IPS-NIHi7 (cell line): Measurements from ENCODE around the gene AFF3.
"Not testable (repeated sequence)": the region's sequence is repeated elsewhere in the genome, so short reads cannot be mapped to it uniquely, and the experiment has no call there.

Experiments
- DNase-seq: peaks from one replicate; pipeline ENCODE4 v3.0.0; 2012; ENCODE audit warnings: mixed read lengths; ENCODE audit errors: extremely low spot score

The AFF3 gene

GRCh38 chr2:99928470-99929053, 213.8 kb downstream of the AFF3 start:
- no peak for DNase-seq

GRCh38 chr2:99927690-99928207, 214.6 kb downstream of the AFF3 start:
- not testable (repeated sequence) for DNase-seq

DNA sequence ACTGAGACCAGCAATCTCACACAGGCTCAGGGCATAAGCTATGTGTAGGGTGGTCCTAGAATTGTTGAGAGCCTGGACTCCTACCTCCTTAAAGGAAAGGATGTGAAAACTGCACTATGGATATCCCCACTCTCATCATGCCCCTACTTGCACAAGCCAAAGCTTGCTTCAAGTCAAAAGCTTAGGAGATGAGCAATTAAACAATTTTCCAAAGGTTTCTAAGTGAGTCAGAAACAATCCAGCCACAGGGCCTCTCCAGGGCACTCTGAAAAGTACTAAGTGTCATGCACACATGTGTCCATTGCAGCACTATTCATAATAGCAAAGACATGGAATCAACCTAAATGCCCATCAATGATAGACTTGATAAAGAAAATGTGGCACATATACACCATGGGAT, 215.4 kb downstream of the AFF3 start:
- DNase-seq = no peak

DNA sequence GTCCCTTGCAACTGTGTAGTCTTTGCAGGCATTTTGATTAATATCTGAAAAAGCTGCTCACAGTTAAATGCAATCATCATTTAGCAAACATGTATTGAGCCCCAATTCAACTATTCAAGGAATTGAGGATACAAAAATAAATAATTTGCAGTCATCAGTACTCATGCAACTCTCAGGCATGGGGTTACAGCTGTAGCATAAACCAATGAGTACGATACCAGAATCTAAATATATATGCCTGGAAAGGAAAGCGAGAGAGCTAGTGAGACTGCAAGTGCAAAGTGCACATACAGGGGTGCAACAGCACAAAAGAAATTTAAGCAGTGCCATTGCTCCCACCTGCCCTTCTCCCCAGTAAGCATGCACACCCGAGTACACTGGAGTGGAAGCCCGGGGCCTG, 216.4 kb downstream of the AFF3 start:
- DNase-seq = no peak

- DNase-seq = no peak
Measured at GRCh38 chr2:99922664-99923063, 219.7 kb downstream of the AFF3 start.

GRCh38 chr2:99921903-99922302, 220.5 kb downstream of the AFF3 start:
- no peak for DNase-seq

DNA sequence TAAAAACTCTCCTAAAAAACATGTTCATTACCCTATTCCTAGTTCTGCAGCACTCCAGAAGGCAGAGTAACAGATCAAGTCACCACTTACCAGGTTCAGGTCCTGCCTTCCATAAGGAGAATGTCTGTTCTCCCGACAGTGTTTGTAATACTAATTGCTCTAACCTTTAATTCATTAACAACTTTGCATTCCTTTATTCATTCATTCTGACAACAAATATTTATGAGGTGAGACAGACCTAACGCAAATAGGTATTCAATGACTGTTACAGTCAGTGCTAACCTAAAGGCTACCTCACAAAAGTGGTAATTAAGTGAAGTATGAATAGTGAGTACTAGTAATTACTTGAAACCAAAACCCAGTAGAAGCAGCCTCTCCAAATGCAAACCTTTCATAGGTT, 224.0 kb downstream of the AFF3 start:
- DNase-seq = no peak

GRCh38 chr2:99915108-99915675, 227.2 kb downstream of the AFF3 start:
- no peak for DNase-seq

GRCh38 chr2:99911736-99912135, 230.7 kb downstream of the AFF3 start:
- no peak for DNase-seq

DNA sequence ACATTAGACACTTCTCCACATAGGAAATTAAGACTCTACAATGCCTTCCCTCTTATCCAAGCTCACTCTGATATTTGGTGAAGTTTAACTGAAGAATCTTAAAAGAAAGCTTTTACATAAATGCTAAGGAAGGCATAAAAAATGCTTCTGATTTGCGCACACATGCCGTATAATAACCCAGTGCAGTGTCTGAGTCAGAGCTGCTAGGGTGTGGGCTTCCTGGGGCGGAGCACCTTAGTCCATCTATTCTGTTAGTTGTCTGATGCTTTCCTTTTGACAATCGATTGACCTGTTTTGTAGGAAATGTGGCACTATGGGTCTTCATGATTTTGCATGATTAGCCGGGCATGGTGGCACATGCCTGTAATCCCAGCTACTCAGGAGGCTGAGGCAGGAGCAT, 231.5 kb downstream of the AFF3 start:
- no peak for DNase-seq

DNA sequence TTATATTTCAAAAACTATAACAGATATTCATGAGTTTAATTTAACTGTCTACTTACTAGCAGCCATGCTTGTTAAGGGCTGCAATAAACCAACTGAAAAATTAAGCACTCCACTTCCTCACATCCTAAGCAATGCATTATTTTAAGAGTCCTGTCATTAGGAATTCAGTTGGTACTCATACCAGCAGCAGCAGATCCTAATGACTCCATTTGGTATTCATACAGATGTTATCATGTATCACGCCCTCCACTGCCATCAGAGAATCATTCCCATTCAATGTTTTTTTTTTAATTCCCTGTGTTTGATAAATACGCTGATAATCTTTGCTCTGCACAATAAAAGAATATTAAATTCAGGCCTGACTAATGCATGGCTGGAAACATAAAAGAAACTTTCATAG, 236.8 kb downstream of the AFF3 start:
- DNase-seq = no peak

- DNase-seq = no peak
Measured at GRCh38 chr2:99905025-99905424, 237.4 kb downstream of the AFF3 start.

GRCh38 chr2:99903981-99904380, 238.4 kb downstream of the AFF3 start:
- no peak for DNase-seq

DNA sequence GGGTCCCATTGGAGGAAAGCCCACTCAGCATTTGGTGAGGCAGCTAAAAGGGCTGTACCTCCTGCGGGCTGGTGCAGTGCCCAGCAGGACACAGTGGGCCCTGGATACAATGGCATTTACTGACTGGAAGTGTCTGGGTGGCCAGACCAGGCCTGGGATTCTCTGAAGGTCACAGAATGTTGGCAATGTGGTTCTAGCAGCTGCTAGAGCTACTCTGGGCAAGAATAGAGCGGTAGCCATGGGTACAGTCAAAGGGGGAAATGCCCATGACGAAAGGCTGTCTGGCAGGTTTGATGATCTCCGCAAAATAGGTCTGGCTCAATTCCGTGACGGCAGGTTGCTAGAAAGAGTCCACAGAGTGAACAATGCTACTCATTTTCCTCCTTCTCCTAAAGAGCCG, 241.8 kb downstream of the AFF3 start:
- no peak for DNase-seq

DNA sequence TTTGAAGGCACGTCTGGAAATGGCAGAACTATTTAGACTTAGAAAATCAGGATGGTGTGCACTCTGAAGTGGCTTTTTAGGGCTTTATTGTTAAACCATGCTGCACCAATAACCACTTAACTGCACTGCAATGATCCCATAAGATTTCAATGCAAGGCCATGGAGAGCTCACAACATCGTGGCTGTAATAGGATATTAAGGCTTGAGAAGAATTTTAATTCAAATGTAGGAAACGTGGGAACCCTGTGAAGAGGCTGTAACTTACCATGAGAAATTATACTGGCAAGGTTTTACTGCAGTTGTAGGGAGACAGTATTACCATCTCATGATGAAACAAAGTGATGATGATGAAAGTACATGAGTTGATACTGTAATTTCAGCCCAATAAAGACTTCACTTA, 242.5 kb downstream of the AFF3 start:
- DNase-seq = no peak

- no peak for DNase-seq
Measured at GRCh38 chr2:99899058-99899855, 243.1 kb downstream of the AFF3 start.

DNA sequence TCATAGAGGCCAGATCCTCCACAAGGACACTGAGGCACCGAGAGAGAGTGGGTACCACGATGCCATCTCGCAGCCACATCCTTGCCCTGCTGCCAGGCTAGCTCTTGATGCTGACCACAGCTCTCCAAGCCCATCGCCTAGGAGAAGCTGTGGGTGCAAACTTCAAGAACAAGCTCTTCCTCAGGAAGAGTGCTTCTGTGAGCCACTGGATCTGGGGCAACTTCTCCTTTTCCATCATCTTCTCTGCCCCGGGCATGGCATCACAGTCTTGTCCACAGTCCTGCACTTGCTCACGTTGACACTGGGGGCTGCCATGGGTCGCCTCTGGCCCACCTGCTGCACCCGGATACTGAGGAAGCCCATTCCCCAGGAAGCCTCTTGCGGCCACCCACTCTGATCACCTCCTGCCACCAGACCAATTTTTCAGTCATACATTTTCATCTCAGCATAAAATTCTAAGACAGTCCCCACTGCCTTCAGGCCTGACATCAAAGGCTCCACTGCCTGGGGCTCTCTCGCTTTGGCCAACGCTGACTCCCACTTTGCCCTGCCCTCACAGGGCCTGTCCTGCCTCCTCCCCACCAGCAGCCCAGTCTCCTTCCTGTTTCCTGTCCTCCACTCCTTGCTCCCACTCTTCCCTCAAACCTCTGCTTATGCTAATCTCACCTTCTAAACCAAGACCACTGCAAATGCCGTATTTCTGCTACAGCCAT, 243.9 kb downstream of the AFF3 start:
- DNase-seq = no peak

DNA sequence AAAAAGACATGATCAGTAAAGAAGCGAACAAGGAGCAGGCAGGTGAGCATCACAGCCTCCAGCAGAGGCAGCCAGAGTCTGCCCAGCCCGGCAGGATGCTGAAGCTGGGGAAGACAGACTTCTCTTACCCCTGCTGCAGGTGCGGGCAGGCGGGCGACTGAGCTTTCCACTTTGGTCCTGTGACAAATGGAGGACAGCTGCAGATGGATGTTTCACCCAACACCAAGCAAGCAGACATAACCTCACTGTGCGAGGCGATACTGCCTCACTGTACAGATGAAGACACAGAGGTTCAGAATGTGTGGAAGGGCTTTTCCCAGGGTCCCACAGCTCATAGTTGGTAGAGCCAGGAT, 251.0 kb downstream of the AFF3 start:
- no peak for DNase-seq

- DNase-seq = peak; percentile 22
Measured at GRCh38 chr2:99890568-99891427, 251.6 kb downstream of the AFF3 start.

DNA sequence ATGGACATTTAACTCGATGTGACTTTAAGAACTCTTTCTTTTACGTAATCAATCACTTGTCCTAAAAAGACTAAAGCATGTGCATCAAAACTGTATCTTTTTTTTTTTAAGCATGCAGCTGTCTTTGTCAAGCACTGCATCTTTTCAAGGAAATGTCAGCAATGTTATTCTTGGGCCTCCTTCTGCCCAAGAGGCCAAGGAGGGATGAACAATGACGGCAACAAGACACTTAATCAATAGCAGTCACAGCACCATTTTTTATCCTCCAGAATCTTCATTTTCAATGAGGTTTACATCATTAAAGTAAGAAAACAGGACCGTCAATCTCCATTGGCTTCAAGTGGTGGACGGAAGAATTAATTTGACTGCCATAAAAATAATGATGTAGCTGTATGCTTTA, 253.8 kb downstream of the AFF3 start:
- no peak for DNase-seq

DNA sequence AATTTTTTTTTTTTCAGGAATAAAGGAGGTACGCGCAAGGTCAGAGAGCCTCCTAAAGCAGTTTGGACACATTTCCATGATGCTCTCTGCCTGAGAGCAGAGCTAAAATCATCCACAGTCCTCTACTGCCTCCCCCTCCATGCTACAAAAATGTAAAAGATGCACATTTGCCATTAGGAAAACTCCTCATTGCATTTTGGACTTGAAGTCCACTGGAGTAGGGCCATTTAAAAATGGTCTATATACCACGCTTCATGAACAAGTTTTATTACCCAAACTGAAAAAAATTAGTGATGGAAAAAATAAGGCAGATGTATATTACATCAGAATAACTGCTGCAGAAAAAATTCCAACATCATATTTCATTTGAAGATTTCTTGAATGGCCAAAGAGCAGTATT, 256.0 kb downstream of the AFF3 start:
- no peak for DNase-seq

GRCh38 chr2:99883358-99883757, 259.0 kb downstream of the AFF3 start:
- no peak for DNase-seq
